WERI-Rb-1 (cell line): ENCODE measurements around the gene USP17L20.
A peak's percentile ranks its signal among the peaks of the same experiment; 100 is the strongest.
"Not testable (repeated sequence)": the region's sequence is repeated elsewhere in the genome, so short reads cannot be mapped to it uniquely, and the experiment has no call there.

Experiments
- DNase-seq: peaks from one replicate; pipeline ENCODE4 v3.0.0-alpha.2; 2020
- H3K27ac ChIP-seq: fragments of 250-450 bp; sonication (Bioruptor Pico); 2 replicates; pipeline ENCODE4 v1.5.1; 2020; ENCODE audit warnings: mild to moderate bottlenecking, moderate library complexity
- H3K27me3 ChIP-seq: fragments of 250-450 bp; sonication (Bioruptor Pico); 2 replicates; pipeline ENCODE4 v1.5.1; 2021; ENCODE audit warnings: mild to moderate bottlenecking, low read depth, moderate library complexity; ENCODE audit not compliant: insufficient read depth, severe bottlenecking
- H3K36me3 ChIP-seq: fragments of 250-450 bp; sonication (Bioruptor Pico); 2 replicates; pipeline ENCODE4 v1.5.1; 2020; ENCODE audit warnings: mild to moderate bottlenecking, moderate library complexity
- H3K4me3 ChIP-seq: 2 replicates; pipeline ENCODE4 v1.5.1; 2011; ENCODE audit warnings: low read depth, mild to moderate bottlenecking, control low read depth, low read length
- H3K9me3 ChIP-seq: fragments of 250-450 bp; sonication (Bioruptor Pico); 2 replicates; pipeline ENCODE4 v1.5.1; 2021; ENCODE audit warnings: mild to moderate bottlenecking, moderate library complexity; ENCODE audit not compliant: severe bottlenecking

The USP17L20 gene

DNA sequence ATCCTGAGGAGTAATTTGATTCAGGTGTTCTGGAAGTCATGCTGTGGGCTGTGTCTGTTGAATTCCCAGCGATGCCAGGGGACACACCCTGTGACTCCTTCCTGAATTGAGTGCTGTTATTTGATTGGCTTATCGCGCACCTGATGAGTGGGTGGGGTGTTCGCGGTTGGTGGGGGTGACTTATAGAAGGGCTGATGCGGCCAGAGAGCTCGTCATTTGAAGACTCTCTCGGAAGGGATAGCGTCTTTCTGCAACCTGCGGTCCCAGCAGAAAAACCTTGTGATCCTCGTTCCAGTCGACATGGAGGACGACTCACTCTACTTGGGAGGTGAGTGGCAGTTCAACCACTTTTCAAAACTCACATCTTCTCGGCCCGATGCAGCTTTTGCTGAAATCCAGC is at the start of gene USP17L20:
USP17L20 (plus strand) TSS at position 301 of the 400 bp plus-strand sequence; CDS start at position 301, 0 bp downstream.
- not testable (repeated sequence) for DNase-seq, H3K27me3 ChIP-seq, H3K36me3 ChIP-seq, H3K27ac ChIP-seq, H3K4me3 ChIP-seq, H3K9me3 ChIP-seq

GRCh38 chr4:9210357-9210756 is 47.6 kb upstream of the USP17L20 start, which contains the start of gene USP17L10:
Gene USP17L10 (plus strand): TSS chr4:9210657. CDS start chr4:9210657, 0 bp downstream.
- not testable (repeated sequence) for H3K27ac ChIP-seq, H3K9me3 ChIP-seq, H3K36me3 ChIP-seq, H3K27me3 ChIP-seq, DNase-seq, H3K4me3 ChIP-seq

GRCh38 chr4:9214701-9215100 is 43.2 kb upstream of the USP17L20 start:
- not testable (repeated sequence) for DNase-seq, H3K27ac ChIP-seq, H3K9me3 ChIP-seq

DNA sequence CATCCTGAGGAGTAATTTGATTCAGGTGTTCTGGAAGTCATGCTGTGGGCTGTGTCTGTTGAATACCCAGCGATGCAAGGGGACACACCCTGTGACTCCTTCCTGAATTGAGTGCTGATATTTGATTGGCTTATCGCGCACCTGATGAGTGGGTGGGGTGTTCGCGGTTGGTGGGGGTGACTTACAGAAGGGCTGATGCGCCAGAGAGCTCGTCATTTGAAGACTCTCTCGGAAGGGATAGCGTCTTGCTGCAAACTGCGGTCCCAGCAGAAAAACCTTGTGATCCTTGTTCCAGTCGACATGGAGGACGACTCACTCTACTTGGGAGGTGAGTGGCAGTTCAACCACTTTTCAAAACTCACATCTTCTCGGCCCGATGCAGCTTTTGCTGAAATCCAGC is 42.8 kb upstream of the USP17L20 start, which contains the start of gene USP17L11:
USP17L11 (plus strand) TSS at position 301 of the 400 bp plus-strand sequence; CDS start at position 301, 0 bp downstream.
- not testable (repeated sequence) for H3K27me3 ChIP-seq, H3K4me3 ChIP-seq, H3K27ac ChIP-seq, DNase-seq, H3K9me3 ChIP-seq, H3K36me3 ChIP-seq

More at GRCh38 chr4:9214701-9215100, 43.2 kb upstream of the USP17L20 start:
- H3K4me3 ChIP-seq, H3K36me3 ChIP-seq, H3K27me3 ChIP-seq: not testable (repeated sequence)

DNA sequence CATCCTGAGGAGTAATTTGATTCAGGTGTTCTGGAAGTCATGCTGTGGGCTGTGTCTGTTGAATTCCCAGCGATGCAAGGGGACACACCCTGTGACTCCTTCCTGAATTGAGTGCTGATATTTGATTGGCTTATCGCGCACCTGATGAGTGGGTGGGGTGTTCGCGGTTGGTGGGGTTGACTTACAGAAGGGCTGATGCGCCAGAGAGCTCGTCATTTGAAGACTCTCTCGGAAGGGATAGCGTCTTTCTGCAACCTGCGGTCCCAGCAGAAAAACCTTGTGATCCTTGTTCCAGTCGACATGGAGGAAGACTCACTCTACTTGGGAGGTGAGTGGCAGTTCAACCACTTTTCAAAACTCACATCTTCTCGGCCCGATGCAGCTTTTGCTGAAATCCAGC is 38.1 kb upstream of the USP17L20 start, which contains the start of gene USP17L12:
USP17L12 (plus strand) TSS at position 301 of the 400 bp plus-strand sequence; CDS start at position 301, 0 bp downstream.
- H3K36me3 ChIP-seq, H3K27ac ChIP-seq, H3K4me3 ChIP-seq, H3K27me3 ChIP-seq, DNase-seq, H3K9me3 ChIP-seq: not testable (repeated sequence)

DNA sequence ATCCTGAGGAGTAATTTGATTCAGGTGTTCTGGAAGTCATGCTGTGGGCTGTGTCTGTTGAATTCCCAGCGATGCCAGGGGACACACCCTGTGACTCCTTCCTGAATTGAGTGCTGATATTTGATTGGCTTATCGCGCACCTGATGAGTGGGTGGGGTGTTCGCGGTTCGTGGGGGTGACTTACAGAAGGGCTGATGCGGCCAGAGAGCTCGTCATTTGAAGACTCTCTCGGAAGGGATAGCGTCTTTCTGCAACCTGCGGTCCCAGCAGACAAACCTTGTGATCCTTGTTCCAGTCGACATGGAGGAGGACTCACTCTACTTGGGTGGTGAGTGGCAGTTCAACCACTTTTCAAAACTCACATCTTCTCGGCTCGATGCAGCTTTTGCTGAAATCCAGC is 33.3 kb upstream of the USP17L20 start, which contains the start of gene USP17L13:
USP17L13 (plus strand) TSS at position 301 of the 400 bp plus-strand sequence; CDS start at position 301, 0 bp downstream.
- H3K27me3 ChIP-seq, DNase-seq, H3K36me3 ChIP-seq, H3K27ac ChIP-seq, H3K4me3 ChIP-seq, H3K9me3 ChIP-seq: not testable (repeated sequence)

DNA sequence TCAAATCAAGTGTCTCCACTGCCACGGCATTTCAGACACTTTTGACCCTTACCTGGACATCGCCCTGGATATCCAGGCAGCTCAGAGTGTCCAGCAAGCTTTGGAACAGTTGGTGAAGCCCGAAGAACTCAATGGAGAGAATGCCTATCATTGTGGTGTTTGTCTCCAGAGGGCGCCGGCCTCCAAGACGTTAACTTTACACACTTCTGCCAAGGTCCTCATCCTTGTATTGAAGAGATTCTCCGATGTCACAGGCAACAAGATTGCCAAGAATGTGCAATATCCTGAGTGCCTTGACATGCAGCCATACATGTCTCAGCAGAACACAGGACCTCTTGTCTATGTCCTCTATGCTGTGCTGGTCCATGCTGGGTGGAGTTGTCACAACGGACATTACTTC is 27.7 kb upstream of the USP17L20 start:
- H3K9me3 ChIP-seq, H3K27ac ChIP-seq, DNase-seq, H3K36me3 ChIP-seq, H3K27me3 ChIP-seq, H3K4me3 ChIP-seq: not testable (repeated sequence)

DNA sequence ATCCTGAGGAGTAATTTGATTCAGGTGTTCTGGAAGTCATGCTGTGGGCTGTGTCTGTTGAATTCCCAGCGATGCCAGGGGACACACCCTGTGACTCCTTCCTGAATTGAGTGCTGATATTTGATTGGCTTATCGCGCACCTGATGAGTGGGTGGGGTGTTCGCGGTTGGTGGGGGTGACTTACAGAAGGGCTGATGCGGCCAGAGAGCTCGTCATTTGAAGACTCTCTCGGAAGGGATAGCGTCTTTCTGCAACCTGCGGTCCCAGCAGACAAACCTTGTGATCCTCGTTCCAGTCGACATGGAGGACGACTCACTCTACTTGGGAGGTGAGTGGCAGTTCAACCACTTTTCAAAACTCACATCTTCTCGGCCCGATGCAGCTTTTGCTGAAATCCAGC is 23.8 kb upstream of the USP17L20 start, which contains the start of gene USP17L15:
USP17L15 (plus strand) TSS at position 301 of the 400 bp plus-strand sequence; CDS start at position 301, 0 bp downstream.
- H3K4me3 ChIP-seq, H3K36me3 ChIP-seq, DNase-seq, H3K27ac ChIP-seq, H3K9me3 ChIP-seq, H3K27me3 ChIP-seq: not testable (repeated sequence)

DNA sequence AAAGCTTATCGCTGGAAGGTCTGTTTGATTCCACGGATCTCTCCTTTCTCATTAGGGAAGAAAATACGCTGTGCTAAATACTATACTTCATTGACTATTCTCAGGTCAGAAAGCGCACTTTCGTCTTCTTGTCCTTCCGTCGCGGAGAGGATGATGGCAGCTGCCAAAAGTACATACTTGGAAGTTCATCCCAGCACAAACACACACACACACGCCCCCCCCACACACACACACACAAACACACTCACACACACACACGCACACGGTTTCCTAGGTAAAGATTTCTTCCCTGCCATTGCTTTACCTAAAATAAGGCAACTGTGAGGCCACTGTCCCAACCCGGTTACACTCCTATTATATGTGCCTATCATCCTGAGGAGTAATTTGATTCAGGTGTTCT is 19.5 kb upstream of the USP17L20 start:
- H3K27me3 ChIP-seq, H3K4me3 ChIP-seq, H3K9me3 ChIP-seq, H3K36me3 ChIP-seq, H3K27ac ChIP-seq: not testable (repeated sequence)
- DNase-seq: peak; percentile 13

- not testable (repeated sequence) for H3K27me3 ChIP-seq, H3K27ac ChIP-seq, H3K9me3 ChIP-seq, H3K4me3 ChIP-seq, H3K36me3 ChIP-seq, DNase-seq
Measured at GRCh38 chr4:9243579-9243978, 14.3 kb upstream of the USP17L20 start, which contains the start of gene USP17L17. Gene USP17L17 (plus strand): TSS chr4:9243879. CDS start chr4:9243879, 0 bp downstream.

DNA sequence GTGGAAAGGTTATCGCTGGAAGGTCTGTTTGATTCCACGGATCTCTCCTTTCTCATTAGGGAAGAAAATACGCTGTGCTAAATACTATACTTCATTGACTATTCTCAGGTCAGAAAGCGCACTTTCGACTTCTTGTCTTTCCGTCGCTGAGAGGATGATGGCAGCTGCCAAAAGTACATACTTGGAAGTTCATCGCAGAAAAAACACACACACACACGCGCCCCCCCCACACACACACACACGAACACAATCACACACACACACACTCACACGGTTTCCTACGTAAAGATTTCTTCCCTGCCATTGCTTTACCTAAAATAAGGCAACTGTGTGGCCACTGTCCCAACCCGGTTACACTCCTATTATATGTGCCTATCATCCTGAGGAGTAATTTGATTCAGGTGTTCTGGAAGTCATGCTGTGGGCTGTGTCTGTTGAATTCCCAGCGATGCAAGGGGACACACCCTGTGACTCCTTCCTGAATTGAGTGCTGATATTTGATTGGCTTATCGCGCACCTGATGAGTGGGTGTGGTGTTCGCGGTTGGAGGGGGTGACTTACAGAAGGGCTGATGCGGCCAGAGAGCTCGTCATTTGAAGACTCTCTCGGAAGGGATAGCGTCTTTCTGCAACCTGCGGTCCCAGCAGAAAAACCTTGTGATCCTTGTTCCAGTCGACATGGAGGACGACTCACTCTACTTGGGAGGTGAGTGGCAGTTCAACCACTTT is 9.8 kb upstream of the USP17L20 start, which contains the start of gene USP17L18:
USP17L18 (plus strand) TSS at position 678 of the 728 bp plus-strand sequence; CDS start at position 678, 0 bp downstream.
- not testable (repeated sequence) for H3K36me3 ChIP-seq, H3K27me3 ChIP-seq, H3K4me3 ChIP-seq, H3K27ac ChIP-seq, DNase-seq, H3K9me3 ChIP-seq

DNA sequence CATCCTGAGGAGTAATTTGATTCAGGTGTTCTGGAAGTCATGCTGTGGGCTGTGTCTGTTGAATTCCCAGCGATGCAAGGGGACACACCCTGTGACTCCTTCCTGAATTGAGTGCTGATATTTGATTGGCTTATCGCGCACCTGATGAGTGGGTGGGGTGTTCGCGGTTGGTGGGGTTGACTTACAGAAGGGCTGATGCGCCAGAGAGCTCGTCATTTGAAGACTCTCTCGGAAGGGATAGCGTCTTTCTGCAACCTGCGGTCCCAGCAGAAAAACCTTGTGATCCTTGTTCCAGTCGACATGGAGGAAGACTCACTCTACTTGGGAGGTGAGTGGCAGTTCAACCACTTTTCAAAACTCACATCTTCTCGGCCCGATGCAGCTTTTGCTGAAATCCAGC is 4.8 kb upstream of the USP17L20 start, which contains the start of gene USP17L19:
USP17L19 (plus strand) TSS at position 301 of the 400 bp plus-strand sequence; CDS start at position 301, 0 bp downstream.
- not testable (repeated sequence) for H3K4me3 ChIP-seq, H3K9me3 ChIP-seq, DNase-seq, H3K36me3 ChIP-seq, H3K27ac ChIP-seq, H3K27me3 ChIP-seq

- DNase-seq: not testable (repeated sequence)
Measured at GRCh38 chr4:9262572-9262971, 4.6 kb downstream of the USP17L20 start, which contains the start of gene USP17L21. Gene USP17L21 (plus strand): TSS chr4:9262872. CDS start chr4:9262872, 0 bp downstream.

DNA sequence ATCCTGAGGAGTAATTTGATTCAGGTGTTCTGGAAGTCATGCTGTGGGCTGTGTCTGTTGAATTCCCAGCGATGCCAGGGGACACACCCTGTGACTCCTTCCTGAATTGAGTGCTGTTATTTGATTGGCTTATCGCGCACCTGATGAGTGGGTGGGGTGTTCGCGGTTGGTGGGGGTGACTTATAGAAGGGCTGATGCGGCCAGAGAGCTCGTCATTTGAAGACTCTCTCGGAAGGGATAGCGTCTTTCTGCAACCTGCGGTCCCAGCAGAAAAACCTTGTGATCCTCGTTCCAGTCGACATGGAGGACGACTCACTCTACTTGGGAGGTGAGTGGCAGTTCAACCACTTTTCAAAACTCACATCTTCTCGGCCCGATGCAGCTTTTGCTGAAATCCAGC is 9.4 kb downstream of the USP17L20 start, which contains the start of gene USP17L22:
USP17L22 (plus strand) TSS at position 301 of the 400 bp plus-strand sequence; CDS start at position 301, 0 bp downstream.
- H3K4me3 ChIP-seq, H3K27me3 ChIP-seq, H3K9me3 ChIP-seq, H3K36me3 ChIP-seq, DNase-seq, H3K27ac ChIP-seq: not testable (repeated sequence)

More at GRCh38 chr4:9262572-9262971, 4.6 kb downstream of the USP17L20 start, which contains the start of gene USP17L21:
- not testable (repeated sequence) for H3K27ac ChIP-seq, H3K27me3 ChIP-seq, H3K4me3 ChIP-seq, H3K36me3 ChIP-seq, H3K9me3 ChIP-seq
